HEK293T (cell line): ENCODE measurements around the gene MND1.

Experiments used
- FOXK2 ChIP-seq: fragments of 450-650 bp; IDR thresholded peaks from 2 replicates; pipeline ENCODE4 v1.6.1; 2016; ENCODE audit warnings: mild to moderate bottlenecking
- FOXM1 ChIP-seq: fragments of 450-650 bp; IDR thresholded peaks from 2 replicates; pipeline ENCODE4 v1.6.1; 2017; ENCODE audit warnings: mild to moderate bottlenecking, borderline replicate concordance
- L3MBTL2 ChIP-seq: fragments of 450-650 bp; conservative IDR thresholded peaks from 2 replicates; pipeline ENCODE4 v1.6.1; 2016; ENCODE audit warnings: mild to moderate bottlenecking
- PKNOX1 ChIP-seq: fragments of 450-650 bp; IDR thresholded peaks from 2 replicates; pipeline ENCODE4 v1.6.1; 2016
- SP1 ChIP-seq: fragments of 450-650 bp; IDR thresholded peaks from 2 replicates; pipeline ENCODE4 v1.6.1; 2017
- SUZ12 ChIP-seq: fragments of 450-650 bp; IDR thresholded peaks from 2 replicates; pipeline ENCODE4 v1.6.1; 2016; ENCODE audit warnings: mild to moderate bottlenecking

GRCh38 chr4:153453402-153453801 is 108.9 kb downstream of the MND1 start:
- TF ChIP-seq FOXM1 (no peak), SP1 (no peak), L3MBTL2 (no peak), PKNOX1 (no peak), FOXK2 (no peak), SUZ12 (no peak)
